Neural cell (in vitro differentiated cells): ENCODE results near the gene STAG2.

Experiments
- EP300 ChIP-seq: fragments of 450-650 bp; conservative IDR thresholded peaks from 2 replicates; pipeline ENCODE4 v1.6.1; 2014; ENCODE audit warnings: antibody characterized with exemption, mild to moderate bottlenecking, moderate library complexity; ENCODE audit not compliant: poor library complexity, severe bottlenecking
- EZH2 ChIP-seq: fragments of 200-600, 300-800 bp; shearing (Covaris generic), sonication (generic); IDR thresholded peaks from 2 replicates; pipeline ENCODE4 v1.6.1; 2014; ENCODE audit warnings: antibody characterized with exemption, low read length, borderline replicate concordance, mild to moderate bottlenecking; ENCODE audit not compliant: insufficient read depth, poor library complexity, severe bottlenecking
- MXI1 ChIP-seq: fragments of 450-650 bp; conservative IDR thresholded peaks from 2 replicates; pipeline ENCODE4 v1.6.1; 2014; ENCODE audit warnings: antibody characterized with exemption, mild to moderate bottlenecking; ENCODE audit not compliant: poor library complexity, severe bottlenecking
- POLR2AphosphoS5 ChIP-seq: IDR thresholded peaks from 2 replicates; pipeline ENCODE4 v1.6.1; 2012
- RAD21 ChIP-seq: fragments of 450-650 bp; conservative IDR thresholded peaks from 2 replicates; pipeline ENCODE4 v1.6.1; 2014; ENCODE audit warnings: antibody characterized with exemption, mild to moderate bottlenecking, moderate library complexity
- TAF1 ChIP-seq: IDR thresholded peaks from 2 replicates; pipeline ENCODE4 v1.6.1; 2012; ENCODE audit warnings: low read depth
- TF ChIP-seq, protein P1 (sequence below): fragments of 450-650 bp; IDR thresholded peaks from 2 replicates; pipeline ENCODE4 v1.5.1; 2014; ENCODE audit warnings: antibody characterized with exemption, mild to moderate bottlenecking, moderate library complexity; ENCODE audit not compliant: poor library complexity, severe bottlenecking

DNA sequence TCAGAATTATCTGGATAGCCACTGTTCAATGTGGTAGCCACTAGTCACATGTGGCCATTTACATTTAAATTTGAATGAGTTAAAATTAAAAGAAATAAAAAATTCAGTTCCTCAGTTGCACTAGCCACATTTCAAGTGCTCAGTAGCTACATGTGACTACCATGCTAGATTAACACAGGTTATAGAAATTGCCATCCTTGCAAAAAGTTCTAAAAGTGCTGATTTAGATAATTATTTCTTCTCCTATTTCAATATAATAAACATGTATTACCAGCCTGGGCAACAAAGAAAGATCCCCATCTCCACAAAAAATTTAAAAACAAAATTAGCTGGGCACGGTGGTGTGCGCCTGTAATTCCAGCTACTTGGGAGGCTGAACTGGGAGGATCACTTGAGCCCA lies 11.7 kb upstream of the STAG2 start:
- TF ChIP-seq, protein P1, sequence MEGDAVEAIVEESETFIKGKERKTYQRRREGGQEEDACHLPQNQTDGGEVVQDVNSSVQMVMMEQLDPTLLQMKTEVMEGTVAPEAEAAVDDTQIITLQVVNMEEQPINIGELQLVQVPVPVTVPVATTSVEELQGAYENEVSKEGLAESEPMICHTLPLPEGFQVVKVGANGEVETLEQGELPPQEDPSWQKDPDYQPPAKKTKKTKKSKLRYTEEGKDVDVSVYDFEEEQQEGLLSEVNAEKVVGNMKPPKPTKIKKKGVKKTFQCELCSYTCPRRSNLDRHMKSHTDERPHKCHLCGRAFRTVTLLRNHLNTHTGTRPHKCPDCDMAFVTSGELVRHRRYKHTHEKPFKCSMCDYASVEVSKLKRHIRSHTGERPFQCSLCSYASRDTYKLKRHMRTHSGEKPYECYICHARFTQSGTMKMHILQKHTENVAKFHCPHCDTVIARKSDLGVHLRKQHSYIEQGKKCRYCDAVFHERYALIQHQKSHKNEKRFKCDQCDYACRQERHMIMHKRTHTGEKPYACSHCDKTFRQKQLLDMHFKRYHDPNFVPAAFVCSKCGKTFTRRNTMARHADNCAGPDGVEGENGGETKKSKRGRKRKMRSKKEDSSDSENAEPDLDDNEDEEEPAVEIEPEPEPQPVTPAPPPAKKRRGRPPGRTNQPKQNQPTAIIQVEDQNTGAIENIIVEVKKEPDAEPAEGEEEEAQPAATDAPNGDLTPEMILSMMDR, result no peak
- TF ChIP-seq POLR2AphosphoS5, result no peak
- TF ChIP-seq EP300, result no peak
- TF ChIP-seq EZH2, result no peak
- no peak for TF ChIP-seq MXI1
- no peak for TF ChIP-seq RAD21
- no peak for TF ChIP-seq TAF1
